Brain pericyte (primary cell): ENCODE measurements around the gene SORCS3.

Experiments
- DNase-seq: peaks from one replicate; pipeline ENCODE4 v3.0.0-alpha.2; 2012; ENCODE audit warnings: low read depth, low spot score

Gene SORCS3

GRCh38 chr10:104646146-104646545 lies 5.1 kb downstream of the SORCS3 start:
- no peak for DNase-seq

GRCh38 chr10:104648421-104648820 lies 7.3 kb downstream of the SORCS3 start:
- DNase-seq = no peak

GRCh38 chr10:104650072-104650471 lies 9.0 kb downstream of the SORCS3 start:
- no peak for DNase-seq

- no peak for DNase-seq
Observed at GRCh38 chr10:104650635-104651331, 9.7 kb downstream of the SORCS3 start.

GRCh38 chr10:104657036-104657435 lies 15.9 kb downstream of the SORCS3 start:
- no peak for DNase-seq

- no peak for DNase-seq
Observed at GRCh38 chr10:104657457-104657856, 16.4 kb downstream of the SORCS3 start.

GRCh38 chr10:104658067-104658466 lies 17.0 kb downstream of the SORCS3 start:
- no peak for DNase-seq

- no peak for DNase-seq
Observed at GRCh38 chr10:104659809-104660208, 18.7 kb downstream of the SORCS3 start.

- DNase-seq = no peak
Observed at GRCh38 chr10:104663076-104663475, 22.0 kb downstream of the SORCS3 start.

- DNase-seq = no peak
Observed at GRCh38 chr10:104663563-104663962, 22.5 kb downstream of the SORCS3 start.

GRCh38 chr10:104664205-104664604 lies 23.1 kb downstream of the SORCS3 start:
- DNase-seq = no peak

GRCh38 chr10:104665174-104665573 lies 24.1 kb downstream of the SORCS3 start:
- no peak for DNase-seq

- DNase-seq = no peak
Observed at GRCh38 chr10:104666106-104666505, 25.0 kb downstream of the SORCS3 start.

GRCh38 chr10:104676874-104677273 lies 35.8 kb downstream of the SORCS3 start:
- DNase-seq = no peak

- no peak for DNase-seq
Observed at GRCh38 chr10:104678658-104679057, 37.6 kb downstream of the SORCS3 start.

GRCh38 chr10:104680467-104681401 lies 39.6 kb downstream of the SORCS3 start:
- DNase-seq = no peak

- no peak for DNase-seq
Observed at GRCh38 chr10:104681485-104681884, 40.4 kb downstream of the SORCS3 start.

- no peak for DNase-seq
Observed at GRCh38 chr10:104683567-104683966, 42.5 kb downstream of the SORCS3 start.

GRCh38 chr10:104686829-104687228 lies 45.7 kb downstream of the SORCS3 start:
- DNase-seq = no peak

- no peak for DNase-seq
Observed at GRCh38 chr10:104688251-104689042, 47.4 kb downstream of the SORCS3 start.

- no peak for DNase-seq
Observed at GRCh38 chr10:104689105-104689504, 48.0 kb downstream of the SORCS3 start.

- no peak for DNase-seq
Observed at GRCh38 chr10:104689547-104689946, 48.5 kb downstream of the SORCS3 start.
